CD4-positive, alpha-beta T cell (primary cell): ENCODE results near the gene PACRGL. TPM values are rescaled to one million over a fixed set of nuclear protein-coding genes. Genes with fewer than 3 reads are reported as not detected.

Experiments
- ATAC-seq: fragments of 200-7000 bp; cut with Tn5 transposase; one replicate; pipeline ENCODE4 v1.10.0; 2022; ENCODE audit warnings: mild to moderate bottlenecking; ENCODE audit not compliant: poor library complexity
- CTCF ChIA-PET: fragments of 350-600 bp; sonication (Branson Sonifier 250); formaldehyde crosslinking; loops from one replicate; lab custom pipeline; 2021; ENCODE audit warnings: antibody characterized with exemption, inconsistent platforms; lab: Charles Lee
- POLR2A ChIA-PET: fragments of 350-600 bp; sonication (Branson Sonifier 250); formaldehyde crosslinking; loops from one replicate; lab custom pipeline; 2021; ENCODE audit warnings: antibody characterized with exemption, inconsistent platforms; lab: Charles Lee
- DNase-seq, 14 experiments: peaks; one replicate each; pipeline ENCODE4 v3.0.0-alpha.2; 2013 to 2020; ENCODE audit warnings: mixed read lengths in 2 of 14
- H3K27ac ChIP-seq, 2 donors: one replicate each; pipeline versions ENCODE4 v1.5.1 to v1.7.0; 2013; ENCODE audit warnings: low read length in 2 of 2, low read depth in 1 of 2, mild to moderate bottlenecking in 1 of 2
- H3K27me3 ChIP-seq, 2 experiments: 1 replicate in 1 of 2; 2 replicates in 1 of 2; pipeline versions ENCODE4 v1.6.1 to v1.7.0; 2013; ENCODE audit warnings: low read length in 2 of 2, control low read depth in 1 of 2, mild to moderate bottlenecking in 1 of 2, moderate library complexity in 1 of 2; ENCODE audit not compliant: insufficient read depth in 2 of 2, control insufficient read depth in 1 of 2
- H3K36me3 ChIP-seq: one replicate; pipeline ENCODE4 v1.6.1; 2013; ENCODE audit warnings: low read length, control low read depth; ENCODE audit not compliant: insufficient read depth
- H3K4me1 ChIP-seq: one replicate; pipeline ENCODE4 v1.6.1; 2013; ENCODE audit warnings: low read length, control low read depth; ENCODE audit not compliant: insufficient read depth
- H3K4me3 ChIP-seq: one replicate; pipeline ENCODE4 v1.5.1; 2013; ENCODE audit warnings: mild to moderate bottlenecking, low read length, moderate library complexity
- H3K9me3 ChIP-seq, 2 experiments: 1 replicate in 1 of 2; 2 replicates in 1 of 2; pipeline versions ENCODE4 v1.6.1 to v1.7.0; 2013; ENCODE audit warnings: low read length in 2 of 2, mild to moderate bottlenecking in 2 of 2, control low read depth in 1 of 2, moderate library complexity in 1 of 2; ENCODE audit not compliant: control insufficient read depth in 1 of 2, insufficient read depth in 1 of 2
- H3K27ac Mint-ChIP-seq: one replicate; pipeline ENCODE4 v1.8.0; 2020; ENCODE audit warnings: mixed read lengths
- H3K27me3 Mint-ChIP-seq: one replicate; pipeline ENCODE4 v1.8.0; 2021; ENCODE audit warnings: mixed read lengths
- H3K36me3 Mint-ChIP-seq: one replicate; pipeline ENCODE4 v1.8.0; 2021; ENCODE audit warnings: low read depth, mixed read lengths
- H3K4me1 Mint-ChIP-seq: one replicate; pipeline ENCODE4 v1.8.0; 2021; ENCODE audit warnings: low read depth, mixed read lengths
- H3K4me3 Mint-ChIP-seq: one replicate; pipeline ENCODE4 v1.8.0; 2020; ENCODE audit warnings: mild to moderate bottlenecking, mixed read lengths
- H3K9me3 Mint-ChIP-seq: one replicate; pipeline ENCODE4 v1.8.0; 2020; ENCODE audit warnings: mixed read lengths
- intact Hi-C, 2 experiments: fragments of 100-400 bp; cut with DNase I in 1 of 2; cut with micrococcal nuclease in 1 of 2; formaldehyde crosslinking; loops; one replicate each; pipeline versions ENCODE4 v1.15.1 to v1.9.0; 2023 to 2025; cut with DNase I, micrococcal nuclease
- total RNA-seq, 174 experiments: library from RNA in 2 of 174; stranded (reverse) in 2 of 174; gene quantifications; one replicate each; pipeline ENCODE4 v1.2.3 and lab custom pipeline; 2021 to 2026
- TF ChIP-seq, protein P1 (sequence below): fragments of 200-600 bp; IDR thresholded peaks from one replicate; pipeline ENCODE4 v1.8.0; 2022; ENCODE audit warnings: antibody characterized with exemption, mild to moderate bottlenecking

PACRGL gene
- total RNA-seq, 2 experiments from 2014 or later, result 7.2 to 10.4 TPM

DNA sequence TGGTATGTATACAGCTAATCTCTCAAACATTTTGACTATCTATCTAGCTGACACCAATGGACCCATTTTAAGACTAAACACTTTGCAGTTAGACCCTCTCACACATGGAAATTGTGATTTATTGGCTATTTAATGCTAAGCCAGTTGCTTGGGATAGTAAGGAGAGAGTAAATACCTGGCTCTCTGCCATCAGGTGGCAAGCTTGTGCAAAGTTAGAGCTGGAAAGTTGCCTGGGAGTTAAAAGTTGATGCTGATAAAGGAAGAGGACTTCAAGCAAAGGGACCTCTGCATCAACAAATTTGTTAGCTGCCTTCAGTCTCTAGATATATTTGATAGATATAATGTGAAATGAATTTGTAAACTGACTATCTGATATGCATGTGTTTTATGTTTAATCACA, 61.1 kb downstream of the PACRGL start:
- TF ChIP-seq, protein P1, sequence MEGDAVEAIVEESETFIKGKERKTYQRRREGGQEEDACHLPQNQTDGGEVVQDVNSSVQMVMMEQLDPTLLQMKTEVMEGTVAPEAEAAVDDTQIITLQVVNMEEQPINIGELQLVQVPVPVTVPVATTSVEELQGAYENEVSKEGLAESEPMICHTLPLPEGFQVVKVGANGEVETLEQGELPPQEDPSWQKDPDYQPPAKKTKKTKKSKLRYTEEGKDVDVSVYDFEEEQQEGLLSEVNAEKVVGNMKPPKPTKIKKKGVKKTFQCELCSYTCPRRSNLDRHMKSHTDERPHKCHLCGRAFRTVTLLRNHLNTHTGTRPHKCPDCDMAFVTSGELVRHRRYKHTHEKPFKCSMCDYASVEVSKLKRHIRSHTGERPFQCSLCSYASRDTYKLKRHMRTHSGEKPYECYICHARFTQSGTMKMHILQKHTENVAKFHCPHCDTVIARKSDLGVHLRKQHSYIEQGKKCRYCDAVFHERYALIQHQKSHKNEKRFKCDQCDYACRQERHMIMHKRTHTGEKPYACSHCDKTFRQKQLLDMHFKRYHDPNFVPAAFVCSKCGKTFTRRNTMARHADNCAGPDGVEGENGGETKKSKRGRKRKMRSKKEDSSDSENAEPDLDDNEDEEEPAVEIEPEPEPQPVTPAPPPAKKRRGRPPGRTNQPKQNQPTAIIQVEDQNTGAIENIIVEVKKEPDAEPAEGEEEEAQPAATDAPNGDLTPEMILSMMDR, result no peak
- no peak for DNase-seq
- Mint-ChIP-seq H3K27ac (no peak overlapping the region), H3K4me3 (no peak overlapping the region), H3K27me3 (no peaks in the 10 kb centered on the region), H3K4me1 (no peaks in the 10 kb centered on the region), H3K9me3 (no peaks in the 10 kb centered on the region), H3K36me3 (no peaks in the 10 kb centered on the region)
- CTCF ChIA-PET, result interaction anchor here (1.3 kb wide), 1 partner anchor 12 kb away, joined by 4 read pairs; no protein-coding TSS in a partner anchor
- POLR2A ChIA-PET, result interaction anchor here (0.6 kb wide), 1 partner anchor 233 kb away, joined by 3 read pairs; no protein-coding TSS in a partner anchor
- Histone ChIP-seq H3K27ac (no peak overlapping the region), H3K27me3 (no peaks in the 10 kb centered on the region), H3K4me1 (no peaks in the 10 kb centered on the region), H3K36me3 (no peaks in the 10 kb centered on the region), H3K9me3 (no peaks in the 10 kb centered on the region), H3K4me3 (no peak overlapping the region)
- intact Hi-C loops, result no loop called here
- ATAC-seq, result no peak

DNA sequence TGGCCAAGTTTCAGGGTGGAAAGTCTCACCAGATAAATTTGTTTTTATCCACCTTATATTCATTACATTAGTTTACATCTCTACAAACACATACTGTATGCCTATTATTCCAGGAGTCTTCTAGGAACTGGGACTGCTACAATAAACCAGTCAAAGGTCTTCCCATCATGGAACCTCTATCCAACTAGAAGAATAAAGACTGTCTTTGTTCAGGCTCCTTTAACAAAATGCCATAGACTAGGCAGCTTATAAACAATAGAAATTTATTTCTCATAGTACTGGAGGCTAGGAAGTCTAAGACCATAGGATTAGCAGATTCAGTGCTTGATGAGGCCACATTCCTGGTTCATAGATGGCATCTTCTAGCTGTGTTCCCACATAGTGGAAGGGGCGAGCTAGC, 61.6 kb downstream of the PACRGL start:
- H3K9me3 Mint-ChIP-seq, result no peaks in the 10 kb centered on the region

DNA sequence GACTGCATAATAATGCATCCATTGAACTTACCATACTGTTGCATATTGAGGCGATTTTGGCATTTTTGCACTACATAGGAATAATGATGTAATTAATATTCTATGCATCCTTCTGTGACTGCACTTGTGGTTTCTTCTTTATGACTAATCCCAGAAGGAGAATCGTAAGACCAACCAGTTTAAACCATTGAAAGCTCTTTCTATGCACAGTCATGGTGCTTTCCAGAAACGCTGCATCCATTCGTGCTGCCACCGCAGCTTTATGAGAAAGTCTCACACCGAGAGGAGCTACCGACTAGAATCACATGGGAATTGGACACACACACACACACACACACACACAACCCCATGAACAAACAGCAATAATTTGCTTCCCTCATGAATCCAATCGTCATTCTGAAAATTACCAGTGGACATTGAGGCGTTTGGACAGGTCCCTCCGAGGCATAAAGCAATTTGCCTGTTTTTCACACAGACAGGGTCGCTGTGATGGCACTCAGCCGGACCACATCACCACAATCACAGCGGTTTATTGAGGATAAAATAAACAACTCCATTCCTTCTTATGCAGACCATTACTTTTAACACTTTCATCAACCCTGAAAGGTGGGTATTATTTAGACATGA, 64.2 kb downstream of the PACRGL start:
- Mint-ChIP-seq H3K4me1 (no peaks in the 10 kb centered on the region), H3K9me3 (no peaks in the 10 kb centered on the region), H3K27me3 (no peaks in the 10 kb centered on the region), H3K27ac (no peak overlapping the region), H3K4me3 (no peak overlapping the region), H3K36me3 (no peaks in the 10 kb centered on the region)
- ChIA-PET CTCF (no interaction called here), POLR2A (no interaction called here)
- H3K4me1 ChIP-seq, result no peaks in the 10 kb centered on the region
- no peaks in the 10 kb centered on the region for H3K9me3 ChIP-seq
- no peak for DNase-seq
- H3K27ac ChIP-seq, result no peak overlapping the region
- intact Hi-C loops, result no loop called here
- TF ChIP-seq, protein P1, result no peak
- H3K27me3 ChIP-seq, result no peaks in the 10 kb centered on the region
- H3K36me3 ChIP-seq, result no peaks in the 10 kb centered on the region
- H3K4me3 ChIP-seq, result no peak overlapping the region
- ATAC-seq, result no peak

More for the DNA sequence above, 61.6 kb downstream of the PACRGL start:
- H3K4me1 Mint-ChIP-seq, result no peaks in the 10 kb centered on the region
- no peaks in the 10 kb centered on the region for H3K27me3 Mint-ChIP-seq
- Histone ChIP-seq H3K4me3 (no peak overlapping the region), H3K4me1 (no peaks in the 10 kb centered on the region), H3K9me3 (no peaks in the 10 kb centered on the region), H3K27me3 (no peaks in the 10 kb centered on the region), H3K36me3 (no peaks in the 10 kb centered on the region), H3K27ac (no peak overlapping the region)
- no peak overlapping the region for H3K4me3 Mint-ChIP-seq
- intact Hi-C loops, result no loop called here
- no peak for ATAC-seq
- ChIA-PET POLR2A (interaction anchor here (0.6 kb wide), 1 partner anchor 232 kb away, joined by 3 read pairs; no protein-coding TSS in a partner anchor), CTCF (no interaction called here)
- TF ChIP-seq, protein P1, result no peak
- H3K36me3 Mint-ChIP-seq, result no peaks in the 10 kb centered on the region
- no peak for DNase-seq
- no peak overlapping the region for H3K27ac Mint-ChIP-seq
